ENCODE results near the gene PJA2.
"Not testable (repeated sequence)": the region's sequence is repeated elsewhere in the genome, so short reads cannot be mapped to it uniquely, and the experiment has no call there.

The PJA2 gene

GRCh38 chr5:109307456-109307855 lies 102.3 kb downstream of the PJA2 start:
- DNase-seq: no peak

DNA sequence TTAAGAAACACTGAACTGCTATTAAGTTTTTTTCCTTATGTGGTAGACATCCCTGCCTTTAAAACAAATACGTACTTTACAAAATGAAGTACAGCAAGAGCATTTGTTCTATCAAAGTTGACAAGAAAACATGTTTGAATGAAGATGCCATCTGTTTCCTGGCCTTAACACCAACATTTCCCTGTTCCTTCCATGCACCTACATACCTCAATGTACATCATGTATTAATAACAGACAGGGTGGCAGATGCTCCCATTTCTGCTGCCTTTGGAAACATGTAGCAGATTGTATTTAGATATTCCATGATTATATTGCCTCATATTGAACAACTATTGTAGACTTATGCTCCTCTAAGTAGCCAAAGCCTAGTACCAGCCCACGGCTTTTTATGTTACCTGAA lies 104.4 kb downstream of the PJA2 start:
- no peak for DNase-seq

DNA sequence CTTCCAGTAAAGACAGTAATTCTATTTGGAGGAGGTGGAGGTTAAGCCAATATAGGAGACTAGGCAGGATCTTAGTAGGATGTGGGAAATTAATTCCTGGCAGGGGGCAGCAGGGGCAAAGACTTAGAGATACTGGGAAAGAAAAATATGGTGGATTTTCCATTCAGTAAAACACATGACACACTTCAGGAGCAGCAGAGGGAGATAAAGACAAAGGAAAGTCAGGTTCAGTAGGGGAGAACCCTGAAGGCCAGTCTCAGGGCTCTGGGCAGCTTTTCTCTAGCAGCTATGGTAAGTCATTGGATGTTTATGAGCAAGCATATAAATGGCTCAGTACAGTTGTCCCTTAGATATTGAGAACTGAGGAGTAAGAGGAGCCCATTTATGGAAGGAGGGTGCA lies 105.5 kb downstream of the PJA2 start:
- DNase-seq: no peak

GRCh38 chr5:109300367-109300766 lies 109.4 kb downstream of the PJA2 start:
- DNase-seq: no peak

- no peak for DNase-seq
Measured at GRCh38 chr5:109299557-109299956, 110.2 kb downstream of the PJA2 start.

- no peak for DNase-seq
Measured at GRCh38 chr5:109298794-109299193, 111.0 kb downstream of the PJA2 start.

- no peak for DNase-seq
Measured at GRCh38 chr5:109297900-109298299, 111.9 kb downstream of the PJA2 start.

GRCh38 chr5:109291090-109291489 lies 118.7 kb downstream of the PJA2 start:
- no peak for DNase-seq

DNA sequence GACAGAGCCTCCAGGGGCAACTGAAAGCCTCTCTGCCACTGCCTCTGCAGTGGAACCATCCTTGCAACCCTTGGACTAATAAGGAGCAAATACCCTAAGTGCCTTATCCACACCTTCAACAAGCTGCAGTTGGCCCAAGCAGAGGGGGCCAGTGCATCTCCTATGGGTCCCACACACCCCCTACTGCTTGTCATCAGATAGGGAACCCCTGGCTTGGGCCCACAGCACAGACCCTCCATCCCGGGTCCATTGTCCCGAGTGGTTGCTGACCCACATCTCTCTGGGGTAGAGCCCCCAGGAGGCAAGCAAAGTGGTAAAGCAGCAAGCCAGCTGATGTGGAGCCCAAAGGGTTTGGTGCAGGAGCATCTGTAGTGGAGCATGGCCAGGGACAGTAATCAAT lies 119.5 kb downstream of the PJA2 start:
- no peak for DNase-seq

DNA sequence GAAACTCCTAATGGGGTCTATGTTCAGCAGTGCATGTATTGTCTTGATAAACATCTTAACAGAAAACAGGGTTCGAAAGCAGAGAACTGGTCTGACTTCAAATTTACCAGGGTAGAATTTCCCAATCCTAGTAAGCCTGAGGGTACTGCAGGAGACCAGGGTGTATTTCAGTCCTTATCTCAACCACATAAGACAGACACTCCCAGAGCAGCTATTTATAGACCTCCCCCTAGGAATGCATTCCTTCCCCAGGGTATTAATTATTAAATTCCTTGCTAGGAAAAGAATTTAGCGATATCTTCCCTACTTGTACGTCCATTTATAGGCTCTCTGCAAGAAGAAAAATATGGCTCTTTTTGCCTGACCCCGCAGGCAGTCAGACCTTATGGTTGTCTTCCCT lies 123.1 kb downstream of the PJA2 start:
- DNase-seq: not testable (repeated sequence)
